ENCODE data around the gene RNF166.

- TF ChIP-seq CTCF (IDR thresholded peaks at IDR 0.05; ENCODE audit: borderline replicate concordance, extremely low read depth, low read length, poor library complexity, severe bottlenecking) (no peak), EZH2 (IDR thresholded peaks at IDR 0.05; ENCODE audit: borderline replicate concordance, low read depth, low read length, severe bottlenecking) (no peak)
Observed at GRCh38 chr16:88713568-88714419, 7.6 kb upstream of the RNF166 start.

Measured in DND-41 (cell line).